C4-2B (cell line): Measurements from ENCODE around the gene BMERB1.

Experiments
- CTCF ChIP-seq: fragments of 450-650 bp; conservative IDR thresholded peaks from 2 replicates; pipeline ENCODE4 v1.5.1; 2017; ENCODE audit warnings: mild to moderate bottlenecking
- ZFX ChIP-seq: fragments of 450-650 bp; IDR thresholded peaks from 2 replicates; pipeline ENCODE4 v1.6.1; 2017

- TF ChIP-seq CTCF = no peak
- TF ChIP-seq ZFX = no peak
These were observed 43.4 kb downstream of the BMERB1 start for GRCh38 chr16:15477802-15478201.
